HG02759 (cell line): ENCODE measurements around the gene MMP10.
"Not testable (repeated sequence)": the region's sequence is repeated elsewhere in the genome, so short reads cannot be mapped to it uniquely, and the experiment has no call there.

Source experiments
- ATAC-seq: cut with Tn5 transposase; IDR thresholded peaks from one replicate; pipeline ENCODE4 v1.9.1; 2021; ENCODE audit warnings: mild to moderate bottlenecking, moderate library complexity; ENCODE audit not compliant: unreplicated experiment

The MMP10 gene

GRCh38 chr11:102730944-102731343, 49.5 kb downstream of the MMP10 start:
- ATAC-seq: not testable (repeated sequence)

DNA sequence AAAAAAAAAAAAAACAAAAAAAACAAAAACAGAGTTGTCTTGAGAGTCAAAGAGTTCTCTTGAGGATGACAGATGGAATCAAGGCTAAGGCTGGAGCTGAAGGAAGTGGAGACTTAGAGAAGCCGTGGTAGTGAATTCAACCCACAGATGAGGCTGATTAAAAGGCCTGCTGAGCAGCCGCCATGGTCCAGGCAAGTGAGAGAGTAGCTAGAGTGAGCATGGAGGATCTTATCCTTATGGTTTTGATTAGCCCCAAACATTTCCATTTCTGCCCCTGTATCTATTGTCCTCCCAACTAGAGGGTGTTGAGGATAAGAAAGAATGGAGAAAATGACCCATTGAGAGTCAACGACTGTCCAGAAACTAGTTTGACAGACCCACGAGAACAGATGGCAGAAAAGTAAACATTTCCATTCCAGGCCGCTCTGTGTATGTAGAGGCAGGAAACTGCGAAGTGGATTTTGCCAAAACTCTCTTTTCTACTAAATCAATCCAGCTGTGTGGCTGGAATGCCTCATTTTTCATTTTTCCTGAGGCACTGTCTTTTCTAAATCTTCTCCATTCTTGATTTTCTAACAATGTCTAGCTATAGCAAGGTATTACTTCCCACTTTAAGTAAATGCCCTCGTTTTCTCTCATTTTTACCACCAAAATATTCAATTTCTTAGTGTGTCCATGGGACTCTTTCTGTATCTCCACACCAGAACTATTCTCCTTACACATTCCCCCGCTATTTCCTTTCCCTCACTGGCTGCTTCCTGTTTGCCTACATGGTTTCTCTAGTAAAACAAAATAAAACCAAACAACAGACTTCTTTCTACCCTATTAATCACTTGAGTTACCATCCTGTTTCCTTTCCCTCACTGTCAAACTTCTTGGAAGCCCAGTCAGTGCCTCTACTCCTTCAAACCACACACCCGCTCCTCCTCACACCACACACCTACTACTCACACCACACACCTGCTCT, 50.3 kb downstream of the MMP10 start:
- ATAC-seq: no peak

GRCh38 chr11:102727890-102728289, 52.5 kb downstream of the MMP10 start:
- ATAC-seq: no peak

DNA sequence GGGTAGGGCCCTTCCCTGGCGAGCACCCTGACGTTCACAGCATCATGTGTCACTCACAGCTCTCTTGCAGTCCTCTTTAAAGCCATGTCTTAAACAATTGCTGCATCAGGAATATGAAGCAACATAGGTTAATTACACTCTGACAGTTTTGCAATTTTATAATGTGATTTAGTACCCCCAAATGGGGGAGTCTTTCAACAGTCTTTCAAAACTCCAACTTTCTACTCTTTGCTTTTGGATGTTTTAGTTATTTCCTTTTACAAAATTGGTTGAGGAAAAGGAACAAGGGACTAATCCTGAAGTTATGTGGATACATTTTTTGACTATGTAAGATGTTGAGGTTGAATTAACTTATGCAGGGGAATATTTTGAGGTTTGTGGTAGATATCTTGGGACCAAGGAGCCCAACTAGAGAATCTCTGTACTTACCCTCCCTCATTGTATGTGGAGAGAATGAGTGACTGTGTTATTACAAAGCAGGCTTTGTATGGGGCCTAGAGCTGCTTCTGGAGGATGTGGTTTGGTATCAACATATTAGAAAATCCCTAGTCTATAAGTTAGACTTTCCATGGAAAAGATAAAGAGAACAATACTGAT, 55.4 kb downstream of the MMP10 start, which contains the start of gene MMP8:
MMP8 (minus strand) TSS at position 51 of the 597 bp plus-strand sequence. CDS start 99 bp downstream, outside the sequence.
- ATAC-seq: no peak

- no peak for ATAC-seq
Observed at GRCh38 chr11:102722821-102723220, 57.6 kb downstream of the MMP10 start.
